H1 (cell line): ENCODE data around the gene FUT2. TPM values are rescaled to one million over a fixed set of nuclear protein-coding genes. Genes with fewer than 3 reads are reported as not detected.

Experiments used
- BACH1 ChIP-seq: IDR thresholded peaks from 2 replicates; pipeline ENCODE4 v1.6.1; 2012; ENCODE audit warnings: low read length, improper control_type of control experiment
- EGR1 ChIP-seq: IDR thresholded peaks from 2 replicates; pipeline ENCODE4 v1.6.1; 2011; ENCODE audit warnings: low read depth, low read length, borderline replicate concordance
- KDM5A ChIP-seq: fragments of 200-600 bp; IDR thresholded peaks from 2 replicates; pipeline ENCODE4 v1.7.1; 2012; ENCODE audit warnings: mild to moderate bottlenecking, low read length, inconsistent platforms, mixed read lengths
- PHF8 ChIP-seq: fragments of 200-600 bp; sonication (generic); conservative IDR thresholded peaks from 2 replicates; pipeline ENCODE4 v1.7.1; 2012; ENCODE audit warnings: low read depth, mild to moderate bottlenecking, inconsistent platforms, low read length, moderate library complexity
- POU5F1 ChIP-seq: IDR thresholded peaks from 2 replicates; pipeline ENCODE4 v1.6.1; 2011; ENCODE audit warnings: low read depth, mild to moderate bottlenecking, low read length, moderate library complexity
- SIRT6 ChIP-seq: IDR thresholded peaks from one replicate; pipeline ENCODE4 v1.7.1; 2012; ENCODE audit warnings: low read length, inconsistent platforms
- SIX5 ChIP-seq: IDR thresholded peaks from 2 replicates; pipeline ENCODE4 v1.6.1; 2011; ENCODE audit warnings: mild to moderate bottlenecking, low read depth, low read length
- TBP ChIP-seq: IDR thresholded peaks from 2 replicates; pipeline ENCODE4 v1.6.1; 2011; ENCODE audit warnings: low read depth, low read length, improper control_type of control experiment
- YY1 ChIP-seq: IDR thresholded peaks from 2 replicates; pipeline ENCODE4 v1.6.1; 2011; ENCODE audit warnings: low read depth, mild to moderate bottlenecking, low read length
- polyA plus RNA-seq, 7 experiments: library from polyadenylated mRNA; depleted of rRNA in 3 of 7; stranded (reverse) in 5 of 7; unstranded in 2 of 7; fragments of >200 nt in 5 of 7; fragments of 200-250 nt in 2 of 7; gene quantifications; 1 replicate in 5 of 7; 2 replicates in 1 of 7; 4 replicates in 1 of 7; pipeline versions ENCODE4 v1.2.1 to v1.2.3, GENCODE V29; 2011 to 2013; ENCODE audit warnings: missing spikeins in 2 of 7, mixed read lengths in 2 of 7
- total RNA-seq: library from RNA; stranded (reverse); fragmentation: NEBNext Ultra II Directional; extraction: Animal tissue kit (Norgen Biotek cat#: 25700); gene quantifications from 2 replicates; pipeline ENCODE4 v1.2.1, GENCODE V29; 2021
- TF ChIP-seq, protein P1 (sequence below): fragments of 300-600 bp; sonication (generic); IDR thresholded peaks from 2 replicates; pipeline ENCODE4 v1.7.1; 2012; ENCODE audit warnings: low read length, moderate library complexity, mild to moderate bottlenecking, inconsistent platforms; ENCODE audit not compliant: insufficient replicate concordance
- TF ChIP-seq, protein P2 (sequence below): IDR thresholded peaks from 2 replicates; pipeline ENCODE4 v1.6.1; 2011; ENCODE audit warnings: low read length, improper control_type of control experiment

The FUT2 gene
- total and polyA plus RNA-seq, 2 of the 8 experiments (the other 6 are each of a cell fraction or from before 2014, with no cell fraction given), result 5.0 to 5.6 TPM

DNA sequence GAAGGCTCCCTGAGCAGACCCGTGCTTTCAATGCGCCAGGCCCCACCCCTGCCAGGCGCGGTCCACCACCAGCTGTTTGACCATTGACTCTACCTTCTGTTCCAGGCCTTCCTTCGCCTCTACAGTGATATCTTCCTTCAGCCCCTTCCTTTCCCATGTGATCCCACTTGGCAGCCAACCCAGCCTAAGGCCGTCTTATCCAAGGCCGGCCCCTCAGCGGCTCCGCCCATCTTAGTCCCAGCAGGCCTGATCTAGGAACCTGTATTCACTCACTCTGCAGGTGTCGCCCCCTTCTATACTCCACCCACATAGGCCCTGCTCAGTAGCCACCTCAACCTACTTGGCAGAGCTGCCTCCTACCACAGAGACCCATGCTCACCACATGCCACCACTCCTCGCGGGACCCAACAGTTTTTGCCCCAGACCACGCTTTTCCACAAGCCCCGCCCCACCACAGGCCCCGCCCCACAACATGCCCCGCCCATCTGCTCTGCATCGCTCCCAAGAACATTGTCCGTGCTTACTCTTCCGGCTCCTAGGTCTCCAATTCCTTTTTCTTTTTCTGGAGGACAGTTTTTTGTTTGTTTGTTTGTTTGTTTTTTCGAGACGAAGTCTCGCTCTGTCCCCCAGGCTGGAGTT lies 41.7 kb downstream of the FUT2 start (continued):
- TF ChIP-seq, protein P1, sequence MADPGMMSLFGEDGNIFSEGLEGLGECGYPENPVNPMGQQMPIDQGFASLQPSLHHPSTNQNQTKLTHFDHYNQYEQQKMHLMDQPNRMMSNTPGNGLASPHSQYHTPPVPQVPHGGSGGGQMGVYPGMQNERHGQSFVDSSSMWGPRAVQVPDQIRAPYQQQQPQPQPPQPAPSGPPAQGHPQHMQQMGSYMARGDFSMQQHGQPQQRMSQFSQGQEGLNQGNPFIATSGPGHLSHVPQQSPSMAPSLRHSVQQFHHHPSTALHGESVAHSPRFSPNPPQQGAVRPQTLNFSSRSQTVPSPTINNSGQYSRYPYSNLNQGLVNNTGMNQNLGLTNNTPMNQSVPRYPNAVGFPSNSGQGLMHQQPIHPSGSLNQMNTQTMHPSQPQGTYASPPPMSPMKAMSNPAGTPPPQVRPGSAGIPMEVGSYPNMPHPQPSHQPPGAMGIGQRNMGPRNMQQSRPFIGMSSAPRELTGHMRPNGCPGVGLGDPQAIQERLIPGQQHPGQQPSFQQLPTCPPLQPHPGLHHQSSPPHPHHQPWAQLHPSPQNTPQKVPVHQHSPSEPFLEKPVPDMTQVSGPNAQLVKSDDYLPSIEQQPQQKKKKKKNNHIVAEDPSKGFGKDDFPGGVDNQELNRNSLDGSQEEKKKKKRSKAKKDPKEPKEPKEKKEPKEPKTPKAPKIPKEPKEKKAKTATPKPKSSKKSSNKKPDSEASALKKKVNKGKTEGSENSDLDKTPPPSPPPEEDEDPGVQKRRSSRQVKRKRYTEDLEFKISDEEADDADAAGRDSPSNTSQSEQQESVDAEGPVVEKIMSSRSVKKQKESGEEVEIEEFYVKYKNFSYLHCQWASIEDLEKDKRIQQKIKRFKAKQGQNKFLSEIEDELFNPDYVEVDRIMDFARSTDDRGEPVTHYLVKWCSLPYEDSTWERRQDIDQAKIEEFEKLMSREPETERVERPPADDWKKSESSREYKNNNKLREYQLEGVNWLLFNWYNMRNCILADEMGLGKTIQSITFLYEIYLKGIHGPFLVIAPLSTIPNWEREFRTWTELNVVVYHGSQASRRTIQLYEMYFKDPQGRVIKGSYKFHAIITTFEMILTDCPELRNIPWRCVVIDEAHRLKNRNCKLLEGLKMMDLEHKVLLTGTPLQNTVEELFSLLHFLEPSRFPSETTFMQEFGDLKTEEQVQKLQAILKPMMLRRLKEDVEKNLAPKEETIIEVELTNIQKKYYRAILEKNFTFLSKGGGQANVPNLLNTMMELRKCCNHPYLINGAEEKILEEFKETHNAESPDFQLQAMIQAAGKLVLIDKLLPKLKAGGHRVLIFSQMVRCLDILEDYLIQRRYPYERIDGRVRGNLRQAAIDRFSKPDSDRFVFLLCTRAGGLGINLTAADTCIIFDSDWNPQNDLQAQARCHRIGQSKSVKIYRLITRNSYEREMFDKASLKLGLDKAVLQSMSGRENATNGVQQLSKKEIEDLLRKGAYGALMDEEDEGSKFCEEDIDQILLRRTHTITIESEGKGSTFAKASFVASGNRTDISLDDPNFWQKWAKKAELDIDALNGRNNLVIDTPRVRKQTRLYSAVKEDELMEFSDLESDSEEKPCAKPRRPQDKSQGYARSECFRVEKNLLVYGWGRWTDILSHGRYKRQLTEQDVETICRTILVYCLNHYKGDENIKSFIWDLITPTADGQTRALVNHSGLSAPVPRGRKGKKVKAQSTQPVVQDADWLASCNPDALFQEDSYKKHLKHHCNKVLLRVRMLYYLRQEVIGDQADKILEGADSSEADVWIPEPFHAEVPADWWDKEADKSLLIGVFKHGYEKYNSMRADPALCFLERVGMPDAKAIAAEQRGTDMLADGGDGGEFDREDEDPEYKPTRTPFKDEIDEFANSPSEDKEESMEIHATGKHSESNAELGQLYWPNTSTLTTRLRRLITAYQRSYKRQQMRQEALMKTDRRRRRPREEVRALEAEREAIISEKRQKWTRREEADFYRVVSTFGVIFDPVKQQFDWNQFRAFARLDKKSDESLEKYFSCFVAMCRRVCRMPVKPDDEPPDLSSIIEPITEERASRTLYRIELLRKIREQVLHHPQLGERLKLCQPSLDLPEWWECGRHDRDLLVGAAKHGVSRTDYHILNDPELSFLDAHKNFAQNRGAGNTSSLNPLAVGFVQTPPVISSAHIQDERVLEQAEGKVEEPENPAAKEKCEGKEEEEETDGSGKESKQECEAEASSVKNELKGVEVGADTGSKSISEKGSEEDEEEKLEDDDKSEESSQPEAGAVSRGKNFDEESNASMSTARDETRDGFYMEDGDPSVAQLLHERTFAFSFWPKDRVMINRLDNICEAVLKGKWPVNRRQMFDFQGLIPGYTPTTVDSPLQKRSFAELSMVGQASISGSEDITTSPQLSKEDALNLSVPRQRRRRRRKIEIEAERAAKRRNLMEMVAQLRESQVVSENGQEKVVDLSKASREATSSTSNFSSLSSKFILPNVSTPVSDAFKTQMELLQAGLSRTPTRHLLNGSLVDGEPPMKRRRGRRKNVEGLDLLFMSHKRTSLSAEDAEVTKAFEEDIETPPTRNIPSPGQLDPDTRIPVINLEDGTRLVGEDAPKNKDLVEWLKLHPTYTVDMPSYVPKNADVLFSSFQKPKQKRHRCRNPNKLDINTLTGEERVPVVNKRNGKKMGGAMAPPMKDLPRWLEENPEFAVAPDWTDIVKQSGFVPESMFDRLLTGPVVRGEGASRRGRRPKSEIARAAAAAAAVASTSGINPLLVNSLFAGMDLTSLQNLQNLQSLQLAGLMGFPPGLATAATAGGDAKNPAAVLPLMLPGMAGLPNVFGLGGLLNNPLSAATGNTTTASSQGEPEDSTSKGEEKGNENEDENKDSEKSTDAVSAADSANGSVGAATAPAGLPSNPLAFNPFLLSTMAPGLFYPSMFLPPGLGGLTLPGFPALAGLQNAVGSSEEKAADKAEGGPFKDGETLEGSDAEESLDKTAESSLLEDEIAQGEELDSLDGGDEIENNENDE, result no peak
- TF ChIP-seq KDM5A (no peak), SIRT6 (no peak), TBP (peak; percentile 30; the same call in 1 of the 2 replicates), BACH1 (no peak), POU5F1 (no peak), YY1 (no peak), EGR1 (no peak), PHF8 (no peak), SIX5 (no peak)
- TF ChIP-seq, protein P2, sequence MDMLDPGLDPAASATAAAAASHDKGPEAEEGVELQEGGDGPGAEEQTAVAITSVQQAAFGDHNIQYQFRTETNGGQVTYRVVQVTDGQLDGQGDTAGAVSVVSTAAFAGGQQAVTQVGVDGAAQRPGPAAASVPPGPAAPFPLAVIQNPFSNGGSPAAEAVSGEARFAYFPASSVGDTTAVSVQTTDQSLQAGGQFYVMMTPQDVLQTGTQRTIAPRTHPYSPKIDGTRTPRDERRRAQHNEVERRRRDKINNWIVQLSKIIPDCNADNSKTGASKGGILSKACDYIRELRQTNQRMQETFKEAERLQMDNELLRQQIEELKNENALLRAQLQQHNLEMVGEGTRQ, result peak; percentile 33; the same call in 1 of the 2 replicates
